B cell (primary cell): ENCODE results near the gene ZNF821. TPM values are rescaled to one million over a fixed set of nuclear protein-coding genes. Genes with fewer than 3 reads are reported as not detected.

Experiments used
- ATAC-seq: fragments of 200-7000 bp; cut with Tn5 transposase; one replicate; pipeline ENCODE4 v1.10.0; 2021; ENCODE audit warnings: low read depth, mild to moderate bottlenecking, moderate number of reproducible peaks, moderate library complexity
- CTCF ChIA-PET: fragments of 350-600 bp; sonication (Branson Sonifier 250); formaldehyde crosslinking; loops from one replicate; lab custom pipeline; 2021; ENCODE audit warnings: antibody characterized with exemption, inconsistent platforms; lab: Charles Lee
- POLR2A ChIA-PET: fragments of 350-600 bp; sonication (Branson Sonifier 250); formaldehyde crosslinking; loops from one replicate; lab custom pipeline; 2021; ENCODE audit warnings: antibody characterized with exemption; lab: Charles Lee
- DNase-seq: peaks from one replicate; pipeline ENCODE4 v3.0.0; 2013
- H2AFZ ChIP-seq: 2 replicates; pipeline ENCODE4 v1.6.1; 2012; ENCODE audit warnings: mild to moderate bottlenecking, low read depth, low read length; ENCODE audit not compliant: insufficient read depth, poor library complexity, severe bottlenecking
- H3K27ac ChIP-seq, 2 donors: 1 replicate in 1 of 2; 2 replicates in 1 of 2; pipeline ENCODE4 v1.5.1; 2012 to 2013; ENCODE audit warnings: low read length in 2 of 2, mild to moderate bottlenecking in 2 of 2, moderate library complexity in 1 of 2
- H3K27me3 ChIP-seq, 4 experiments: fragments of 200-600 bp in 1 of 4; sonication (generic) in 1 of 4; replicated peaks in 1 of 4; 1 replicate in 2 of 4; 2 replicates in 2 of 4; pipeline versions ENCODE4 v1.6.1 to v1.7.0; 2013 to 2016; ENCODE audit warnings: low read length in 3 of 4, mild to moderate bottlenecking in 2 of 4, mixed read lengths in 1 of 4, moderate library complexity in 1 of 4; ENCODE audit not compliant: insufficient read depth in 4 of 4, control insufficient read depth in 3 of 4; ENCODE audit errors: control extremely low read depth in 1 of 4
- H3K36me3 ChIP-seq, 2 experiments: replicated peaks in 1 of 2; 1 replicate in 1 of 2; 2 replicates in 1 of 2; pipeline versions ENCODE4 v1.6.1 to v1.7.1; 2013; ENCODE audit warnings: low read length in 1 of 2; ENCODE audit not compliant: insufficient read depth in 2 of 2, control insufficient read depth in 1 of 2; ENCODE audit errors: control extremely low read depth in 1 of 2, extremely low read depth in 1 of 2
- H3K4me1 ChIP-seq, 2 donors: fragments of 200-600 bp in 1 of 2; sonication (generic) in 1 of 2; 1 replicate in 1 of 2; 2 replicates in 1 of 2; pipeline versions ENCODE4 v1.5.1 to v1.6.1; 2013 to 2017; ENCODE audit warnings: low read length in 2 of 2; ENCODE audit not compliant: control insufficient read depth in 2 of 2, insufficient read depth in 2 of 2
- H3K4me2 ChIP-seq: replicated peaks from 2 replicates; pipeline ENCODE3; 2012; ENCODE audit warnings: mild to moderate bottlenecking, low read depth, low read length; ENCODE audit not compliant: poor library complexity, severe bottlenecking
- H3K4me3 ChIP-seq, 5 experiments: fragments of 200-600 bp in 1 of 5; sonication (generic) in 1 of 5; 1 replicate in 3 of 5; 2 replicates in 2 of 5; pipeline versions ENCODE4 v1.5.1 to v1.7.0; 2011 to 2016; ENCODE audit warnings: low read length in 4 of 5, mild to moderate bottlenecking in 4 of 5, low read depth in 2 of 5, control low read depth in 1 of 5, moderate library complexity in 1 of 5; ENCODE audit not compliant: insufficient read depth in 1 of 5; ENCODE audit errors: control extremely low read depth in 1 of 5, extremely low read depth in 1 of 5
- H3K79me2 ChIP-seq: fragments of 200-600 bp; sonication (generic); one replicate; pipeline ENCODE4 v1.6.0; 2016; ENCODE audit warnings: low read length; ENCODE audit not compliant: control insufficient read depth, insufficient read depth
- H3K9ac ChIP-seq: fragments of 200-600 bp; sonication (generic); 2 replicates; pipeline ENCODE4 v1.6.1; 2017; ENCODE audit warnings: mild to moderate bottlenecking, low read length, moderate library complexity
- H3K9me3 ChIP-seq, 3 donors: one replicate each; pipeline versions ENCODE4 v1.6.1 to v1.7.1; 2013; ENCODE audit warnings: low read length in 2 of 3; ENCODE audit not compliant: control insufficient read depth in 2 of 3, insufficient read depth in 1 of 3; ENCODE audit errors: control extremely low read depth in 1 of 3
- H4K20me1 ChIP-seq: 2 replicates; pipeline ENCODE4 v1.6.0; 2012; ENCODE audit warnings: mild to moderate bottlenecking, low read length; ENCODE audit not compliant: insufficient read depth, control insufficient read depth, poor library complexity, severe bottlenecking
- H3K27ac Mint-ChIP-seq: one replicate; pipeline ENCODE4 v1.8.0; 2021; ENCODE audit warnings: mixed read lengths
- H3K27me3 Mint-ChIP-seq: one replicate; pipeline ENCODE4 v1.8.0; 2021; ENCODE audit warnings: mixed read lengths
- H3K4me1 Mint-ChIP-seq: one replicate; pipeline ENCODE4 v1.8.0; 2021; ENCODE audit warnings: mixed read lengths
- H3K4me3 Mint-ChIP-seq: one replicate; pipeline ENCODE4 v1.8.0; 2021; ENCODE audit warnings: mixed read lengths
- H3K9me3 Mint-ChIP-seq: one replicate; pipeline ENCODE4 v1.8.0; 2022; ENCODE audit warnings: mixed read lengths; ENCODE audit not compliant: insufficient read depth
- EZH2 ChIP-seq: IDR thresholded peaks from 2 replicates; pipeline ENCODE4 v1.6.1; 2012; ENCODE audit warnings: borderline replicate concordance, low read depth, mild to moderate bottlenecking, moderate library complexity, low read length; ENCODE audit not compliant: insufficient read depth, poor library complexity, severe bottlenecking
- WGBS: methylation state at CpG from one replicate; pipeline ENCODE4 v1.1.5; 2013; ENCODE audit warnings: missing lambda C conversion rate; ENCODE audit not compliant: insufficient coverage; 5-methylcytosine and 5-hydroxymethylcytosine counted together
- intact Hi-C: fragments of 100-400 bp; cut with micrococcal nuclease; formaldehyde crosslinking; loops from one replicate; pipeline ENCODE4 v1.10.0; 2022
- polyA minus RNA-seq: library from RNA; depleted of rRNA, polyadenylated mRNA; stranded (reverse); fragments of >200 nt; gene quantifications from 2 replicates; pipeline ENCODE4 v1.2.3, GENCODE V29; 2012
- polyA plus RNA-seq: library from polyadenylated mRNA; depleted of rRNA; stranded (reverse); fragments of >200 nt; gene quantifications from 2 replicates; pipeline ENCODE4 v1.2.3, GENCODE V29; 2012
- total RNA-seq, 2 donors: library from RNA; stranded (reverse); fragments of 120-200 nt in 1 of 2; gene quantifications; 1 replicate in 1 of 2; 2 replicates in 1 of 2; pipeline versions ENCODE4 v1.2.3 to v1.2.4, GENCODE V29; 2013 to 2022
- TF ChIP-seq, protein P1 (sequence below): fragments of 200-600 bp; IDR thresholded peaks from one replicate; pipeline ENCODE4 v1.8.0; 2022; ENCODE audit warnings: antibody characterized with exemption, mild to moderate bottlenecking

The ZNF821 gene, protein sequence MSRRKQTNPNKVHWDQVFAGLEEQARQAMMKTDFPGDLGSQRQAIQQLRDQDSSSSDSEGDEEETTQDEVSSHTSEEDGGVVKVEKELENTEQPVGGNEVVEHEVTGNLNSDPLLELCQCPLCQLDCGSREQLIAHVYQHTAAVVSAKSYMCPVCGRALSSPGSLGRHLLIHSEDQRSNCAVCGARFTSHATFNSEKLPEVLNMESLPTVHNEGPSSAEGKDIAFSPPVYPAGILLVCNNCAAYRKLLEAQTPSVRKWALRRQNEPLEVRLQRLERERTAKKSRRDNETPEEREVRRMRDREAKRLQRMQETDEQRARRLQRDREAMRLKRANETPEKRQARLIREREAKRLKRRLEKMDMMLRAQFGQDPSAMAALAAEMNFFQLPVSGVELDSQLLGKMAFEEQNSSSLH
- total RNA-seq (31.2 and 35.6 TPM in 2 replicates), polyA plus RNA-seq (35.8 and 38.1 TPM in 2 replicates), polyA minus RNA-seq (32.0 and 35.3 TPM in 2 replicates)
- 27.3 TPM for total RNA-seq (2013)

DNA sequence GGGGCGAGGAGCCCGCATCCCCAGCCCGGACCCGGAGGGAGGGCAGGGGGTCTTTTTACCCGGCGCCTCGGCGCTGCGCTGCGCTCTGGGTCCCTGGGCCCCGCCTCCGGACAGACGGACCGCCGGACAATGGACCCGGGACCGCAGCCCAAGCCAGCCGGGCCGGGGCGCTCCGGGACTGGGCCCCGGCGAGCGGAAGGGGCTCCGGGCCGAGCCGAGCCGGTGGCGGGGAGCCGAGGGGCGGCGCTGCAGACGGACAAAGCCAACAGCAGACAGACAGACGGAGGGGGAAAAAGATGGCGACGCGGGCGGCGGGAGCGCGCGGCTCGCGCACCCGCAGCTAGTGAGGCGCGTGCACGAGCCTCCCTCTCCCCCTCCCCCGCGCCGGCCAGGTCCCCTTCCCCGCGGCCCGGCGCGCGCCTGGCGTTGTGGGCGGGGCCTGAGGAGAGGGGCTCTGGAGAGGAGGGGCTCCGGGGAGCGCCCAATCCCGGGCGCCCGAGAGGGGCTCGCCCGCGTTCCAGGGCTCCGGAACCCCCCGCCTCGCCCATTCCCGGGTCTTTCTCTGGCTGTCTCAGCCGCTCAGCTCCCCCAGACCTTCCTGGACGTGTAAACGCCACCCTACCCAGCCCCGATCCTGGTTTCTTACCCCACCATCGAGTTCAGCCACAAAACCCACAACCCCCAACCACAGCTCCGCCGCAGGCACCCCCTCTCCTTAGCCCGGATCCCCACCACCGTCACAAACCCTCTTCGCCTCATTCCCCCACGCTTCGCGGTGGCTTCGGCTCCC, at the start of gene ZNF821:
Gene ZNF821, minus strand, starts transcription at position 334 of the 790 bp plus-strand sequence. CDS start 4,236 bp downstream, outside the sequence.
- H3K27ac Mint-ChIP-seq = peak within 1 kb of the TSS; percentile 96
- intact Hi-C loops = loop anchor here (1.0 to 5.0 kb wide), 3 partner anchors 11 to 159 kb away; partner anchors contain the start of genes DHODH, IST1 and PHLPP2
- H3K9me3 ChIP-seq = no peaks in the 10 kb centered on the region
- peak within 1 kb of the TSS; percentile 94 for H3K9ac ChIP-seq
- peak within 1 kb of the TSS; percentile 99 for H2AFZ ChIP-seq
- peaks cover 0 to 15% of the 10 kb centered on the region in 2 experiments for H3K36me3 ChIP-seq
- H3K27ac ChIP-seq = peak within 1 kb of the TSS; percentile 89 to 91
- no peak for TF ChIP-seq EZH2
- TF ChIP-seq, protein P1, sequence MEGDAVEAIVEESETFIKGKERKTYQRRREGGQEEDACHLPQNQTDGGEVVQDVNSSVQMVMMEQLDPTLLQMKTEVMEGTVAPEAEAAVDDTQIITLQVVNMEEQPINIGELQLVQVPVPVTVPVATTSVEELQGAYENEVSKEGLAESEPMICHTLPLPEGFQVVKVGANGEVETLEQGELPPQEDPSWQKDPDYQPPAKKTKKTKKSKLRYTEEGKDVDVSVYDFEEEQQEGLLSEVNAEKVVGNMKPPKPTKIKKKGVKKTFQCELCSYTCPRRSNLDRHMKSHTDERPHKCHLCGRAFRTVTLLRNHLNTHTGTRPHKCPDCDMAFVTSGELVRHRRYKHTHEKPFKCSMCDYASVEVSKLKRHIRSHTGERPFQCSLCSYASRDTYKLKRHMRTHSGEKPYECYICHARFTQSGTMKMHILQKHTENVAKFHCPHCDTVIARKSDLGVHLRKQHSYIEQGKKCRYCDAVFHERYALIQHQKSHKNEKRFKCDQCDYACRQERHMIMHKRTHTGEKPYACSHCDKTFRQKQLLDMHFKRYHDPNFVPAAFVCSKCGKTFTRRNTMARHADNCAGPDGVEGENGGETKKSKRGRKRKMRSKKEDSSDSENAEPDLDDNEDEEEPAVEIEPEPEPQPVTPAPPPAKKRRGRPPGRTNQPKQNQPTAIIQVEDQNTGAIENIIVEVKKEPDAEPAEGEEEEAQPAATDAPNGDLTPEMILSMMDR = peak; percentile 66
- peaks cover 43% of the 10 kb centered on the region for H3K4me1 Mint-ChIP-seq
- H3K4me3 ChIP-seq = peak within 1 kb of the TSS; percentile 76 to 98 (median 86)
- ChIA-PET CTCF (interaction anchor here (0.6 to 4.2 kb wide), 24 partner anchors 10 to 1425 kb away, joined by 3 to 69 read pairs (median 7); partner anchors contain the start of genes AP1G1 and IST1), POLR2A (interaction anchor here (0.6 to 4.5 kb wide), 7 partner anchors 10 to 726 kb away, joined by 3 to 47 read pairs (median 9); partner anchors contain the start of genes AP1G1 and IST1)
- H3K79me2 ChIP-seq = peaks cover 25% of the 10 kb centered on the region
- peak within 1 kb of the TSS; percentile 96 for H3K4me3 Mint-ChIP-seq
- H3K4me2 ChIP-seq = peak within 1 kb of the TSS; percentile 97
- H3K4me1 ChIP-seq = peaks cover 33 to 43% of the 10 kb centered on the region in 2 donors
- ATAC-seq = peak; percentile 69
- no peaks in the 10 kb centered on the region for H4K20me1 ChIP-seq
- H3K27me3 Mint-ChIP-seq = no peaks in the 10 kb centered on the region
- peak; percentile 89 for DNase-seq
- under 1% methylated on average over 69 of the region's 85 CpGs for WGBS
- H3K9me3 Mint-ChIP-seq = no peaks in the 10 kb centered on the region
- H3K27me3 ChIP-seq = no peaks in the 10 kb centered on the region
